ENCODE measurements around the gene NYAP2. TPM values are rescaled to one million over a fixed set of nuclear protein-coding genes. Genes with fewer than 3 reads are reported as not detected.

NYAP2 gene
- total RNA-seq, 6 experiments from 2014 or later = not detected

GRCh38 chr2:225512876-225513540 is 113.5 kb downstream of the NYAP2 start:
- H3K36me3 Mint-ChIP-seq (ENCODE audit: low read depth) = no peaks in the 10 kb centered on the region
- peaks cover 14% of the 10 kb centered on the region for H3K4me1 Mint-ChIP-seq (ENCODE audit: low read depth)
- H3K4me3 Mint-ChIP-seq = peak overlapping the region; percentile 80
- peak; percentile 40 for DNase-seq
- H3K9me3 Mint-ChIP-seq = no peaks in the 10 kb centered on the region
- TF ChIP-seq, protein P1, sequence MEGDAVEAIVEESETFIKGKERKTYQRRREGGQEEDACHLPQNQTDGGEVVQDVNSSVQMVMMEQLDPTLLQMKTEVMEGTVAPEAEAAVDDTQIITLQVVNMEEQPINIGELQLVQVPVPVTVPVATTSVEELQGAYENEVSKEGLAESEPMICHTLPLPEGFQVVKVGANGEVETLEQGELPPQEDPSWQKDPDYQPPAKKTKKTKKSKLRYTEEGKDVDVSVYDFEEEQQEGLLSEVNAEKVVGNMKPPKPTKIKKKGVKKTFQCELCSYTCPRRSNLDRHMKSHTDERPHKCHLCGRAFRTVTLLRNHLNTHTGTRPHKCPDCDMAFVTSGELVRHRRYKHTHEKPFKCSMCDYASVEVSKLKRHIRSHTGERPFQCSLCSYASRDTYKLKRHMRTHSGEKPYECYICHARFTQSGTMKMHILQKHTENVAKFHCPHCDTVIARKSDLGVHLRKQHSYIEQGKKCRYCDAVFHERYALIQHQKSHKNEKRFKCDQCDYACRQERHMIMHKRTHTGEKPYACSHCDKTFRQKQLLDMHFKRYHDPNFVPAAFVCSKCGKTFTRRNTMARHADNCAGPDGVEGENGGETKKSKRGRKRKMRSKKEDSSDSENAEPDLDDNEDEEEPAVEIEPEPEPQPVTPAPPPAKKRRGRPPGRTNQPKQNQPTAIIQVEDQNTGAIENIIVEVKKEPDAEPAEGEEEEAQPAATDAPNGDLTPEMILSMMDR (IDR thresholded peaks at IDR 0.05) = no peak
- peaks cover 4% of the 10 kb centered on the region; the same call in 1 of the 2 replicates for H3K27me3 Mint-ChIP-seq (ENCODE audit: insufficient read depth)
- no peak overlapping the region for H3K27ac Mint-ChIP-seq

GRCh38 chr2:225515033-225515432 is 115.5 kb downstream of the NYAP2 start:
- Mint-ChIP-seq H3K9me3 (no peaks in the 10 kb centered on the region), H3K27ac (no peak overlapping the region), H3K27me3 (ENCODE audit: insufficient read depth) (no peaks in the 10 kb centered on the region), H3K4me3 (no peak overlapping the region), H3K4me1 (ENCODE audit: low read depth) (peaks cover 14% of the 10 kb centered on the region), H3K36me3 (ENCODE audit: low read depth) (no peaks in the 10 kb centered on the region)
- TF ChIP-seq, protein P1 (IDR thresholded peaks at IDR 0.05) = no peak
- no peak for DNase-seq

- TF ChIP-seq, protein P1 (IDR thresholded peaks at IDR 0.05) = no peak
- H3K27me3 Mint-ChIP-seq (ENCODE audit: insufficient read depth) = peaks cover 6% of the 10 kb centered on the region
- H3K9me3 Mint-ChIP-seq = no peaks in the 10 kb centered on the region
- H3K4me1 Mint-ChIP-seq (ENCODE audit: low read depth) = no peaks in the 10 kb centered on the region
- no peaks in the 10 kb centered on the region for H3K36me3 Mint-ChIP-seq (ENCODE audit: low read depth)
- H3K27ac Mint-ChIP-seq = no peak overlapping the region
- no peak for DNase-seq
- no peak overlapping the region for H3K4me3 Mint-ChIP-seq
Measured at GRCh38 chr2:225526760-225527390, 127.4 kb downstream of the NYAP2 start.

GRCh38 chr2:225531559-225531958 is 132.0 kb downstream of the NYAP2 start:
- H3K4me3 Mint-ChIP-seq = no peak overlapping the region
- no peak overlapping the region for H3K27ac Mint-ChIP-seq
- DNase-seq = no peak
- H3K27me3 Mint-ChIP-seq (ENCODE audit: insufficient read depth) = peaks cover 10% of the 10 kb centered on the region
- H3K4me1 Mint-ChIP-seq (ENCODE audit: low read depth) = no peaks in the 10 kb centered on the region
- no peaks in the 10 kb centered on the region for H3K36me3 Mint-ChIP-seq (ENCODE audit: low read depth)
- TF ChIP-seq, protein P1 (IDR thresholded peaks at IDR 0.05) = no peak
- H3K9me3 Mint-ChIP-seq = no peaks in the 10 kb centered on the region

GRCh38 chr2:225532096-225532495 is 132.6 kb downstream of the NYAP2 start:
- Mint-ChIP-seq H3K36me3 (ENCODE audit: low read depth) (no peaks in the 10 kb centered on the region), H3K27ac (no peak overlapping the region), H3K4me1 (ENCODE audit: low read depth) (no peaks in the 10 kb centered on the region), H3K27me3 (ENCODE audit: insufficient read depth) (peaks cover 10% of the 10 kb centered on the region), H3K4me3 (no peak overlapping the region), H3K9me3 (no peaks in the 10 kb centered on the region)
- TF ChIP-seq, protein P1 (IDR thresholded peaks at IDR 0.05) = no peak
- no peak for DNase-seq

Data from HFFc6 (cell line).